K562 (cell line): ENCODE results near the gene PRR7. TPM values are rescaled to one million over a fixed set of nuclear protein-coding genes. Genes with fewer than 3 reads are reported as not detected.

Experiments
- CBFA2T2 ChIP-seq: fragments of 450-650 bp; conservative IDR thresholded peaks from 2 replicates; pipeline ENCODE4 v1.6.1; 2017; ENCODE audit warnings: mild to moderate bottlenecking
- CBX1 ChIP-seq: sonication (generic); IDR thresholded peaks from 2 replicates; pipeline ENCODE4 v1.6.1; 2016; ENCODE audit warnings: antibody characterized with exemption, low read depth, mild to moderate bottlenecking
- CBX3 ChIP-seq, 2 experiments: IDR thresholded peaks; 1 replicate in 1 of 2; 2 replicates in 1 of 2; pipeline ENCODE4 v1.6.1; 2012; ENCODE audit warnings: inconsistent platforms in 2 of 2, low read length in 2 of 2, borderline replicate concordance in 1 of 2, control low read depth in 1 of 2
- E2F5 ChIP-seq: sonication (generic); formaldehyde crosslinking; IDR thresholded peaks from 2 replicates; pipeline ENCODE4 v1.8.0; 2022; ENCODE audit warnings: mild to moderate bottlenecking, missing genetic modification reagents
- MTF1 ChIP-seq: fragments of 250-450 bp; sonication (Bioruptor Pico); IDR thresholded peaks from 2 replicates; pipeline ENCODE4 v1.9.0; 2021; ENCODE audit warnings: moderate library complexity, mild to moderate bottlenecking, inconsistent platforms, borderline replicate concordance
- SIN3B ChIP-seq: fragments of 450-650 bp; IDR thresholded peaks from 2 replicates; pipeline ENCODE4 v1.6.1; 2017; ENCODE audit warnings: low read depth, mild to moderate bottlenecking, moderate library complexity
- ZC3H4 ChIP-seq: sonication (generic); formaldehyde crosslinking; IDR thresholded peaks from 2 replicates; pipeline ENCODE4 v1.9.0; 2021; ENCODE audit warnings: missing genetic modification reagents, borderline replicate concordance
- ZNF23 ChIP-seq: fragments of 250-450 bp; sonication (Bioruptor Pico); IDR thresholded peaks from 2 replicates; pipeline ENCODE4 v1.4.0; 2020; ENCODE audit warnings: mild to moderate bottlenecking
- ZNF280A ChIP-seq: fragments of 450-650 bp; IDR thresholded peaks from 2 replicates; pipeline ENCODE4 v1.6.1; 2018; ENCODE audit warnings: mild to moderate bottlenecking, low read depth; ENCODE audit not compliant: partially characterized antibody
- ZNF311 ChIP-seq: fragments of 250-450 bp; sonication (Bioruptor Pico); IDR thresholded peaks from 2 replicates; pipeline ENCODE4 v1.4.0; 2020; ENCODE audit warnings: mild to moderate bottlenecking, moderate library complexity
- ZNF586 ChIP-seq: fragments of 450-650 bp; formaldehyde crosslinking; conservative IDR thresholded peaks from 2 replicates; pipeline ENCODE4 v1.4.0; 2020; ENCODE audit warnings: mild to moderate bottlenecking, moderate library complexity
- ZNF589 ChIP-seq: fragments of 200-800 bp; sonication (Bioruptor generic); IDR thresholded peaks from 2 replicates; pipeline ENCODE4 v1.6.1; 2016; ENCODE audit warnings: low read depth, missing genetic modification characterization, missing compliant biosample characterization
- polyA plus RNA-seq, 8 experiments: library from polyadenylated mRNA; depleted of rRNA in 4 of 8; stranded (reverse) in 5 of 8; unstranded in 3 of 8; fragments of >200 nt; fragmentation: Nextera tagmentation in 2 of 8; fragmentation: Illumina TruSeq in 1 of 8; extraction: Ambion mirVana in 2 of 8; extraction: Trizol in 1 of 8; gene quantifications; 2 replicates each; pipeline versions ENCODE4 v1.2.1 to v1.2.3, GENCODE V29; 2011 to 2014; ENCODE audit warnings: inconsistent platforms in 1 of 8, missing spikeins in 1 of 8
- total RNA-seq, 7 experiments: library from RNA; depleted of rRNA in 6 of 7; stranded (reverse); fragments of >200 nt in 6 of 7; fragmentation: Illumina TruSeq in 2 of 7; extraction: Trizol in 2 of 7; gene quantifications; 2 replicates each; pipeline versions ENCODE4 v1.2.1 to v1.2.3, GENCODE V29; 2011 to 2021; ENCODE audit warnings: low replicate concordance in 1 of 7
- TF ChIP-seq, protein P1 (sequence below), 2 experiments: fragments of 450-650 bp in 1 of 2; sonication (generic) in 1 of 2; formaldehyde crosslinking; conservative IDR thresholded peaks; 2 replicates each; pipeline versions ENCODE4 v1.4.0 to v1.8.1; 2020 to 2022; ENCODE audit warnings: mild to moderate bottlenecking in 1 of 2, missing genetic modification reagents in 1 of 2
- TF ChIP-seq, protein P2 (sequence below): sonication (generic); formaldehyde crosslinking; IDR thresholded peaks from 2 replicates; pipeline ENCODE4 v1.8.0; 2023; ENCODE audit warnings: missing genetic modification reagents, mild to moderate bottlenecking, borderline replicate concordance
- TF ChIP-seq, protein P3 (sequence below): fragments of 250-450 bp; sonication (Bioruptor Pico); IDR thresholded peaks from 2 replicates; pipeline ENCODE4 v1.8.0; 2022; ENCODE audit warnings: moderate library complexity, mild to moderate bottlenecking, inconsistent platforms

The PRR7 gene
- total and polyA plus RNA-seq, 9 of the 15 experiments (the other 6 are each of a cell fraction or from before 2014, with no cell fraction given) = 0.80 to 11.3 (median 10.4) TPM; not detected in 4

- TF ChIP-seq E2F5 (CRISPR knock-in tag) = no peak
- TF ChIP-seq, protein P1, sequence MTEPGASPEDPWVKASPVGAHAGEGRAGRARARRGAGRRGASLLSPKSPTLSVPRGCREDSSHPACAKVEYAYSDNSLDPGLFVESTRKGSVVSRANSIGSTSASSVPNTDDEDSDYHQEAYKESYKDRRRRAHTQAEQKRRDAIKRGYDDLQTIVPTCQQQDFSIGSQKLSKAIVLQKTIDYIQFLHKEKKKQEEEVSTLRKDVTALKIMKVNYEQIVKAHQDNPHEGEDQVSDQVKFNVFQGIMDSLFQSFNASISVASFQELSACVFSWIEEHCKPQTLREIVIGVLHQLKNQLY (CRISPR knock-in tag; conservative IDR thresholded peaks at IDR 0.05) = no peak
- no peak for TF ChIP-seq ZNF280A
- no peak; the same call in 1 of the 2 replicates for TF ChIP-seq ZNF311
- TF ChIP-seq CBX1 = no peak
- no peak for TF ChIP-seq CBX3 (IDR thresholded peaks at IDR 0.05; ENCODE audit: borderline replicate concordance in 1 of 2, low read length in 2 of 2)
- TF ChIP-seq, protein P2, sequence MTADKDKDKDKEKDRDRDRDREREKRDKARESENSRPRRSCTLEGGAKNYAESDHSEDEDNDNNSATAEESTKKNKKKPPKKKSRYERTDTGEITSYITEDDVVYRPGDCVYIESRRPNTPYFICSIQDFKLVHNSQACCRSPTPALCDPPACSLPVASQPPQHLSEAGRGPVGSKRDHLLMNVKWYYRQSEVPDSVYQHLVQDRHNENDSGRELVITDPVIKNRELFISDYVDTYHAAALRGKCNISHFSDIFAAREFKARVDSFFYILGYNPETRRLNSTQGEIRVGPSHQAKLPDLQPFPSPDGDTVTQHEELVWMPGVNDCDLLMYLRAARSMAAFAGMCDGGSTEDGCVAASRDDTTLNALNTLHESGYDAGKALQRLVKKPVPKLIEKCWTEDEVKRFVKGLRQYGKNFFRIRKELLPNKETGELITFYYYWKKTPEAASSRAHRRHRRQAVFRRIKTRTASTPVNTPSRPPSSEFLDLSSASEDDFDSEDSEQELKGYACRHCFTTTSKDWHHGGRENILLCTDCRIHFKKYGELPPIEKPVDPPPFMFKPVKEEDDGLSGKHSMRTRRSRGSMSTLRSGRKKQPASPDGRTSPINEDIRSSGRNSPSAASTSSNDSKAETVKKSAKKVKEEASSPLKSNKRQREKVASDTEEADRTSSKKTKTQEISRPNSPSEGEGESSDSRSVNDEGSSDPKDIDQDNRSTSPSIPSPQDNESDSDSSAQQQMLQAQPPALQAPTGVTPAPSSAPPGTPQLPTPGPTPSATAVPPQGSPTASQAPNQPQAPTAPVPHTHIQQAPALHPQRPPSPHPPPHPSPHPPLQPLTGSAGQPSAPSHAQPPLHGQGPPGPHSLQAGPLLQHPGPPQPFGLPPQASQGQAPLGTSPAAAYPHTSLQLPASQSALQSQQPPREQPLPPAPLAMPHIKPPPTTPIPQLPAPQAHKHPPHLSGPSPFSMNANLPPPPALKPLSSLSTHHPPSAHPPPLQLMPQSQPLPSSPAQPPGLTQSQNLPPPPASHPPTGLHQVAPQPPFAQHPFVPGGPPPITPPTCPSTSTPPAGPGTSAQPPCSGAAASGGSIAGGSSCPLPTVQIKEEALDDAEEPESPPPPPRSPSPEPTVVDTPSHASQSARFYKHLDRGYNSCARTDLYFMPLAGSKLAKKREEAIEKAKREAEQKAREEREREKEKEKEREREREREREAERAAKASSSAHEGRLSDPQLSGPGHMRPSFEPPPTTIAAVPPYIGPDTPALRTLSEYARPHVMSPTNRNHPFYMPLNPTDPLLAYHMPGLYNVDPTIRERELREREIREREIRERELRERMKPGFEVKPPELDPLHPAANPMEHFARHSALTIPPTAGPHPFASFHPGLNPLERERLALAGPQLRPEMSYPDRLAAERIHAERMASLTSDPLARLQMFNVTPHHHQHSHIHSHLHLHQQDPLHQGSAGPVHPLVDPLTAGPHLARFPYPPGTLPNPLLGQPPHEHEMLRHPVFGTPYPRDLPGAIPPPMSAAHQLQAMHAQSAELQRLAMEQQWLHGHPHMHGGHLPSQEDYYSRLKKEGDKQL (CRISPR knock-in tag) = no peak
- TF ChIP-seq MTF1 (CRISPR knock-in tag) = no peak
- no peak for TF ChIP-seq ZC3H4
- no peak for TF ChIP-seq ZNF586 (CRISPR knock-in tag)
- TF ChIP-seq, protein P3, sequence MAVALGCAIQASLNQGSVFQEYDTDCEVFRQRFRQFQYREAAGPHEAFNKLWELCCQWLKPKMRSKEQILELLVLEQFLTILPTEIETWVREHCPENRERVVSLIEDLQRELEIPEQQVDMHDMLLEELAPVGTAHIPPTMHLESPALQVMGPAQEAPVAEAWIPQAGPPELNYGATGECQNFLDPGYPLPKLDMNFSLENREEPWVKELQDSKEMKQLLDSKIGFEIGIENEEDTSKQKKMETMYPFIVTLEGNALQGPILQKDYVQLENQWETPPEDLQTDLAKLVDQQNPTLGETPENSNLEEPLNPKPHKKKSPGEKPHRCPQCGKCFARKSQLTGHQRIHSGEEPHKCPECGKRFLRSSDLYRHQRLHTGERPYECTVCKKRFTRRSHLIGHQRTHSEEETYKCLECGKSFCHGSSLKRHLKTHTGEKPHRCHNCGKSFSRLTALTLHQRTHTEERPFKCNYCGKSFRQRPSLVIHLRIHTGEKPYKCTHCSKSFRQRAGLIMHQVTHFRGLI (CRISPR knock-in tag) = no peak
- TF ChIP-seq ZNF589 (CRISPR knock-in tag) = no peak; the same call in 1 of the 2 replicates
- TF ChIP-seq CBFA2T2 = no peak
- TF ChIP-seq SIN3B = no peak
- no peak for TF ChIP-seq ZNF23 (CRISPR knock-in tag)
These were observed 32.4 kb downstream of the PRR7 start (continued) for GRCh38 chr5:177478711-177479646.
